NCI-H1417 (cell line): Measurements from ENCODE around the gene ZNF280D.

Experiments used
- DNase-seq, 3 experiments: peaks; one replicate each; lab custom pipeline; 2025; lab: John Stamatoyannopoulos, UW

ZNF280D gene

GRCh38 chr15:56744701-56745683 lies 11.7 kb upstream of the ZNF280D start:
- DNase-seq = peak in 2 of 3 experiments; percentile 30 to 70

GRCh38 chr15:56741541-56741940 lies 8.2 kb upstream of the ZNF280D start:
- no peak for DNase-seq

GRCh38 chr15:56739964-56740640 lies 6.8 kb upstream of the ZNF280D start:
- peak in 1 of 3 experiments; percentile 12 for DNase-seq

- no peak for DNase-seq
Measured at GRCh38 chr15:56739474-56739873, 6.2 kb upstream of the ZNF280D start.

GRCh38 chr15:56737791-56738190 lies 4.5 kb upstream of the ZNF280D start:
- DNase-seq = no peak

- DNase-seq = no peak
Measured at GRCh38 chr15:56736881-56737707, 3.8 kb upstream of the ZNF280D start.

- no peak for DNase-seq
Measured at GRCh38 chr15:56736308-56736707, 3.0 kb upstream of the ZNF280D start.

- DNase-seq = no peak
Measured at GRCh38 chr15:56735589-56735988, 2.3 kb upstream of the ZNF280D start.

GRCh38 chr15:56734013-56734635 lies 815 bp upstream of the ZNF280D start:
- peak in 2 of 3 experiments; percentile 27 to 53 for DNase-seq

GRCh38 chr15:56732886-56733135 lies 498 bp downstream of the ZNF280D start:
- no peak for DNase-seq

- peak in 2 of 3 experiments; percentile 71 to 84 for DNase-seq
Measured at GRCh38 chr15:56732135-56732885, 999 bp downstream of the ZNF280D start.

- DNase-seq = no peak
Measured at GRCh38 chr15:56731548-56731947, 1.8 kb downstream of the ZNF280D start.

- DNase-seq = no peak
Measured at GRCh38 chr15:56729561-56729960, 3.7 kb downstream of the ZNF280D start.

GRCh38 chr15:56725386-56725785 lies 7.9 kb downstream of the ZNF280D start:
- DNase-seq = no peak

GRCh38 chr15:56724232-56724631 lies 9.1 kb downstream of the ZNF280D start:
- no peak for DNase-seq

GRCh38 chr15:56723787-56724186 lies 9.5 kb downstream of the ZNF280D start:
- DNase-seq = no peak

- DNase-seq = no peak
Measured at GRCh38 chr15:56719774-56720555, 13.3 kb downstream of the ZNF280D start.

GRCh38 chr15:56719021-56719612 lies 14.2 kb downstream of the ZNF280D start:
- DNase-seq = no peak

- no peak for DNase-seq
Measured at GRCh38 chr15:56718560-56718959, 14.7 kb downstream of the ZNF280D start.

GRCh38 chr15:56716334-56716733 lies 17.0 kb downstream of the ZNF280D start:
- no peak for DNase-seq
